SK-N-SH (cell line): ENCODE measurements around the gene KIF25. TPM values are rescaled to one million over a fixed set of nuclear protein-coding genes. Genes with fewer than 3 reads are reported as not detected.

Experiments used
- CTCF ChIA-PET: fragments of 300-600, 350-600 bp; formaldehyde crosslinking; extraction: SDS; loops from one replicate; lab custom pipeline; 2021; lab: Yijun Ruan, JAX
- POLR2A ChIA-PET: fragments of 350-600 bp; sonication (Branson Sonifier 250); formaldehyde crosslinking; extraction: SDS; loops from one replicate; lab custom pipeline; 2020; ENCODE audit warnings: antibody characterized with exemption, inconsistent platforms; lab: Yijun Ruan, JAX
- DNase-seq: peaks from one replicate; pipeline ENCODE4 v3.0.0; 2012
- H2AFZ ChIP-seq: fragments of 200-600 bp; sonication (generic); 2 replicates; pipeline ENCODE4 v1.8.1; 2016; ENCODE audit warnings: antibody characterized with exemption, mild to moderate bottlenecking, low read depth
- H3F3A ChIP-seq: fragments of 200-600 bp; sonication (generic); replicated peaks from 2 replicates; pipeline ENCODE3; 2016; ENCODE audit warnings: antibody characterized with exemption, mild to moderate bottlenecking; ENCODE audit not compliant: insufficient read depth
- H3K27ac ChIP-seq, 2 experiments: fragments of 200-500 bp in 1 of 2; fragments of 200-600 bp in 1 of 2; sonication (Bioruptor generic) in 1 of 2; sonication (generic), shearing (Covaris generic) in 1 of 2; 2 replicates each; pipeline versions ENCODE4 v1.5.1 to v1.6.1; 2014 to 2016; ENCODE audit warnings: low read depth in 2 of 2, inconsistent platforms in 1 of 2, low read length in 1 of 2, mild to moderate bottlenecking in 1 of 2, mixed read lengths in 1 of 2
- H3K27me3 ChIP-seq: fragments of 200-600 bp; sonication (generic), shearing (Covaris generic); 2 replicates; pipeline ENCODE4 v1.6.1; 2016; ENCODE audit warnings: mixed run types; ENCODE audit not compliant: insufficient read depth
- H3K36me3 ChIP-seq, 2 experiments: fragments of 200-500 bp in 1 of 2; fragments of 200-600 bp in 1 of 2; sonication (Bioruptor generic) in 1 of 2; sonication (generic) in 1 of 2; replicated peaks in 1 of 2; 2 replicates each; pipeline versions ENCODE3 to v1.5.1; 2014 to 2016; ENCODE audit warnings: low read length in 1 of 2, mild to moderate bottlenecking in 1 of 2; ENCODE audit not compliant: insufficient read depth in 2 of 2, control insufficient read depth in 1 of 2
- H3K4me1 ChIP-seq, 2 experiments: fragments of 200-500 bp in 1 of 2; fragments of 200-600 bp in 1 of 2; sonication (Bioruptor generic) in 1 of 2; sonication (generic), shearing (Covaris generic) in 1 of 2; 2 replicates each; pipeline versions ENCODE4 v1.5.1 to v1.6.1; 2014 to 2016; ENCODE audit warnings: low read depth in 1 of 2, low read length in 1 of 2, mixed run types in 1 of 2; ENCODE audit not compliant: insufficient read depth in 2 of 2, control insufficient read depth in 1 of 2
- H3K4me2 ChIP-seq: fragments of 200-600 bp; sonication (generic), shearing (Covaris generic); 2 replicates; pipeline ENCODE4 v1.6.1; 2017; ENCODE audit warnings: mixed run types
- H3K4me3 ChIP-seq, 2 experiments: fragments of 200-500 bp in 1 of 2; fragments of 200-600 bp in 1 of 2; sonication (Bioruptor generic) in 1 of 2; sonication (generic), shearing (Covaris generic) in 1 of 2; 2 replicates each; pipeline versions ENCODE4 v1.5.1 to v1.8.1; 2014 to 2016; ENCODE audit warnings: low read depth in 2 of 2, inconsistent platforms in 1 of 2, low read length in 1 of 2, mild to moderate bottlenecking in 1 of 2, mixed read lengths in 1 of 2, moderate library complexity in 1 of 2
- H3K79me2 ChIP-seq: fragments of 200-600 bp; sonication (generic); 2 replicates; pipeline ENCODE4 v1.8.1; 2017; ENCODE audit warnings: mild to moderate bottlenecking; ENCODE audit not compliant: insufficient read depth
- H3K9ac ChIP-seq: fragments of 200-600 bp; sonication (generic); 2 replicates; pipeline ENCODE4 v1.6.1; 2017; ENCODE audit warnings: mixed run types
- H3K9me2 ChIP-seq: fragments of 200-600 bp; sonication (generic); 2 replicates; pipeline ENCODE4 v1.6.1; 2017; ENCODE audit warnings: mixed run types
- H3K9me3 ChIP-seq: fragments of 200-600 bp; sonication (generic); 2 replicates; pipeline ENCODE4 v1.6.1; 2017; ENCODE audit warnings: mixed run types, mild to moderate bottlenecking, moderate library complexity
- H4K20me1 ChIP-seq: fragments of 200-600 bp; sonication (generic); 2 replicates; pipeline ENCODE4 v1.6.1; 2017; ENCODE audit warnings: mild to moderate bottlenecking, mixed run types; ENCODE audit not compliant: insufficient read depth
- EP300 ChIP-seq, 2 experiments: IDR thresholded peaks; 2 replicates each; pipeline versions ENCODE4 v1.4.0 to v1.6.1; 2012; ENCODE audit warnings: borderline replicate concordance in 1 of 2, low read depth in 1 of 2, low read length in 1 of 2
- EZH2phosphoT487 ChIP-seq: fragments of 200-600 bp; sonication (generic); IDR thresholded peaks from 2 replicates; pipeline ENCODE4 v1.6.1; 2017; ENCODE audit warnings: low read depth, mixed run types, mild to moderate bottlenecking, antibody characterized with exemption, moderate library complexity, borderline replicate concordance
- FOXJ3 ChIP-seq: sonication (generic); formaldehyde crosslinking; IDR thresholded peaks from 2 replicates; pipeline ENCODE4 v1.5.1; 2020; ENCODE audit warnings: mild to moderate bottlenecking, missing genetic modification reagents
- GABPA ChIP-seq: IDR thresholded peaks from 2 replicates; pipeline ENCODE4 v1.4.0; 2012; ENCODE audit warnings: low read depth, mild to moderate bottlenecking
- GATA2 ChIP-seq: sonication (generic); formaldehyde crosslinking; IDR thresholded peaks from 2 replicates; pipeline ENCODE4 v1.5.0; 2020; ENCODE audit warnings: mild to moderate bottlenecking, missing genetic modification reagents
- IRF3 ChIP-seq: fragments of 150-350 bp; IDR thresholded peaks from 2 replicates; pipeline ENCODE4 v1.6.1; 2016; ENCODE audit warnings: mild to moderate bottlenecking, low read depth, low read length
- MEF2A ChIP-seq: IDR thresholded peaks from 2 replicates; pipeline ENCODE4 v1.4.0; 2012; ENCODE audit warnings: low read depth, borderline replicate concordance
- NRF1 ChIP-seq: IDR thresholded peaks from 2 replicates; pipeline ENCODE4 v1.6.1; 2012; ENCODE audit warnings: low read depth, mild to moderate bottlenecking, low read length
- POLR2AphosphoS5 ChIP-seq: IDR thresholded peaks from 2 replicates; pipeline ENCODE4 v1.6.1; 2012; ENCODE audit warnings: low read depth, low read length
- RFX5 ChIP-seq: IDR thresholded peaks from 2 replicates; pipeline ENCODE4 v1.6.1; 2012; ENCODE audit warnings: mild to moderate bottlenecking, improper control_type of control experiment, low read length
- SIN3A ChIP-seq: IDR thresholded peaks from 2 replicates; pipeline ENCODE4 v1.6.1; 2012; ENCODE audit warnings: low read depth, mild to moderate bottlenecking, low read length, moderate library complexity, borderline replicate concordance
- SMC3 ChIP-seq: IDR thresholded peaks from 2 replicates; pipeline ENCODE4 v1.6.1; 2012; ENCODE audit warnings: low read depth, low read length, improper control_type of control experiment
- TCF12 ChIP-seq: IDR thresholded peaks from 2 replicates; pipeline ENCODE4 v1.4.0; 2012
- TEAD4 ChIP-seq: IDR thresholded peaks from 2 replicates; pipeline ENCODE4 v1.4.0; 2012; ENCODE audit warnings: mild to moderate bottlenecking, borderline replicate concordance; ENCODE audit not compliant: insufficient read depth
- USF2 ChIP-seq: fragments of 150-350 bp; IDR thresholded peaks from 2 replicates; pipeline ENCODE4 v1.6.1; 2017; ENCODE audit warnings: antibody characterized with exemption, low read length, low read depth, borderline replicate concordance
- WGBS: methylation state at CpG from one replicate; pipeline ENCODE4 v1.1.6; 2017; ENCODE audit warnings: low lambda C conversion rate; 5-methylcytosine and 5-hydroxymethylcytosine counted together
- polyA plus RNA-seq, 3 experiments: library from polyadenylated mRNA; depleted of rRNA; stranded (reverse); fragments of >200 nt; gene quantifications; 2 replicates each; pipeline ENCODE4 v1.2.3, GENCODE V29; 2012
- TF ChIP-seq, protein P1 (sequence below): IDR thresholded peaks from 2 replicates; pipeline ENCODE4 v1.4.0; 2012; ENCODE audit warnings: low read depth, borderline replicate concordance
- TF ChIP-seq, protein P2 (sequence below): IDR thresholded peaks from 2 replicates; pipeline ENCODE4; 2012
- TF ChIP-seq, protein P3 (sequence below): IDR thresholded peaks from 2 replicates; pipeline ENCODE4 v1.4.0; 2012; ENCODE audit warnings: low read depth

Gene KIF25
- polyA plus RNA-seq, 1 of the 3 experiments (the other 2 are of a cell fraction): not detected

- H3K4me2 ChIP-seq: no peak overlapping the region
- no peaks in the 10 kb centered on the region for H4K20me1 ChIP-seq
- H3K4me1 ChIP-seq: no peaks in the 10 kb centered on the region; a peak in 1 of 4 replicates
- H3F3A ChIP-seq: peaks cover 3% of the 10 kb centered on the region
- H3K9me2 ChIP-seq: no peaks in the 10 kb centered on the region
- DNase-seq: no peak
- no peaks in the 10 kb centered on the region for H3K27me3 ChIP-seq
- H3K9me3 ChIP-seq: peaks cover 11% of the 10 kb centered on the region; the same call in 1 of the 2 replicates
- no peak overlapping the region for H3K9ac ChIP-seq
- POLR2A ChIA-PET: no interaction called here
- no peak overlapping the region for H3K27ac ChIP-seq
- 54% methylated on average over 14 of the region's 14 CpGs for WGBS
- TF ChIP-seq, protein P1, sequence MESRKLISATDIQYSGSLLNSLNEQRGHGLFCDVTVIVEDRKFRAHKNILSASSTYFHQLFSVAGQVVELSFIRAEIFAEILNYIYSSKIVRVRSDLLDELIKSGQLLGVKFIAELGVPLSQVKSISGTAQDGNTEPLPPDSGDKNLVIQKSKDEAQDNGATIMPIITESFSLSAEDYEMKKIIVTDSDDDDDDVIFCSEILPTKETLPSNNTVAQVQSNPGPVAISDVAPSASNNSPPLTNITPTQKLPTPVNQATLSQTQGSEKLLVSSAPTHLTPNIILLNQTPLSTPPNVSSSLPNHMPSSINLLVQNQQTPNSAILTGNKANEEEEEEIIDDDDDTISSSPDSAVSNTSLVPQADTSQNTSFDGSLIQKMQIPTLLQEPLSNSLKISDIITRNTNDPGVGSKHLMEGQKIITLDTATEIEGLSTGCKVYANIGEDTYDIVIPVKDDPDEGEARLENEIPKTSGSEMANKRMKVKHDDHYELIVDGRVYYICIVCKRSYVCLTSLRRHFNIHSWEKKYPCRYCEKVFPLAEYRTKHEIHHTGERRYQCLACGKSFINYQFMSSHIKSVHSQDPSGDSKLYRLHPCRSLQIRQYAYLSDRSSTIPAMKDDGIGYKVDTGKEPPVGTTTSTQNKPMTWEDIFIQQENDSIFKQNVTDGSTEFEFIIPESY: no peak
- TF ChIP-seq FOXJ3 (CRISPR knock-in tag): no peak
- no peak for TF ChIP-seq TEAD4
- no peak for TF ChIP-seq EP300 (IDR thresholded peaks at IDR 0.05; ENCODE audit: borderline replicate concordance in 1 of 2, low read depth in 1 of 2, low read length in 1 of 2)
- no peak for TF ChIP-seq POLR2AphosphoS5
- TF ChIP-seq SIN3A: no peak
- TF ChIP-seq MEF2A: no peak
- no peak for TF ChIP-seq EZH2phosphoT487
- TF ChIP-seq, all 33 proteins: peak for 0
- Histone ChIP-seq H3K36me3 (no peaks in the 10 kb centered on the region), H3K4me3 (no peak overlapping the region), H3K79me2 (no peaks in the 10 kb centered on the region), H2AFZ (no peak overlapping the region)
- CTCF ChIA-PET: no interaction called here
Measured at GRCh38 chr6:168015482-168016175, 18.2 kb downstream of the KIF25 start.

DNA sequence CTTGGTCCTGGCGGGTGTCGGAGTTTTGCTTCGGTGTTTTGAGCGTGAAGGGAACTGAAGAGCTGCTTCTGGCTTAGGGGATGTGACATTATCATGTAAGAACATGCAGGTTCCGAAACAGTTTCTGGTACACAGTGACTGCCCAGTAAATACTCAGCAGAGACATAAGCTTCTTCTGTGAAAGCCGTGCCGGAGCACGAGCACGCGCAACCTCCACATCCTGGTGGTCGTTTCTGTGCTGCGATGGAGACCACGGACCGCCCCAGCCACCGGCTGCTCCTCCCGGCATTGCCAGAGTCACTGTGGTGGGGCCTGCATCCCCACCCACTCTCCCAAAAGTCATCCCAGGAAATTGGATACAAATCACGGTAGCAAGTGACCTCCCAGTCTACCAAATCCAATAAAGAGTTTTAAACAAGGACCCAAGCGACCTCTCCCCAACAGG, 18.7 kb downstream of the KIF25 start:
- no peak for DNase-seq
- 80% methylated on average over 18 of the region's 18 CpGs for WGBS
- TF ChIP-seq RFX5: no peak
- TF ChIP-seq GATA2 (CRISPR knock-in tag): no peak
- no peak for TF ChIP-seq POLR2AphosphoS5
- TF ChIP-seq GABPA: no peak
- TF ChIP-seq, protein P1: no peak
- TF ChIP-seq FOXJ3 (CRISPR knock-in tag): no peak
- TF ChIP-seq USF2: no peak
- no peak for TF ChIP-seq EP300 (IDR thresholded peaks at IDR 0.05; ENCODE audit: borderline replicate concordance in 1 of 2, low read depth in 1 of 2, low read length in 1 of 2)
- TF ChIP-seq, protein P2, sequence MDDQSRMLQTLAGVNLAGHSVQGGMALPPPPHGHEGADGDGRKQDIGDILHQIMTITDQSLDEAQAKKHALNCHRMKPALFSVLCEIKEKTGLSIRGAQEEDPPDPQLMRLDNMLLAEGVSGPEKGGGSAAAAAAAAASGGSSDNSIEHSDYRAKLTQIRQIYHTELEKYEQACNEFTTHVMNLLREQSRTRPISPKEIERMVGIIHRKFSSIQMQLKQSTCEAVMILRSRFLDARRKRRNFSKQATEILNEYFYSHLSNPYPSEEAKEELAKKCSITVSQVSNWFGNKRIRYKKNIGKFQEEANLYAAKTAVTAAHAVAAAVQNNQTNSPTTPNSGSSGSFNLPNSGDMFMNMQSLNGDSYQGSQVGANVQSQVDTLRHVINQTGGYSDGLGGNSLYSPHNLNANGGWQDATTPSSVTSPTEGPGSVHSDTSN: no peak
- no peak for TF ChIP-seq TCF12
- TF ChIP-seq, protein P3, sequence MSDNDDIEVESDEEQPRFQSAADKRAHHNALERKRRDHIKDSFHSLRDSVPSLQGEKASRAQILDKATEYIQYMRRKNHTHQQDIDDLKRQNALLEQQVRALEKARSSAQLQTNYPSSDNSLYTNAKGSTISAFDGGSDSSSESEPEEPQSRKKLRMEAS: no peak
- TF ChIP-seq SMC3: no peak
- TF ChIP-seq IRF3: no peak
- no peak for TF ChIP-seq NRF1

More for the DNA sequence above, 18.7 kb downstream of the KIF25 start:
- H3K4me3 ChIP-seq: no peak overlapping the region
- ChIA-PET CTCF (no interaction called here), POLR2A (no interaction called here)
- no peak overlapping the region for H2AFZ ChIP-seq
- no peaks in the 10 kb centered on the region for H3K79me2 ChIP-seq
- no peaks in the 10 kb centered on the region for H4K20me1 ChIP-seq
- no peaks in the 10 kb centered on the region for H3K9me2 ChIP-seq
- H3K4me2 ChIP-seq: no peak overlapping the region
- H3K36me3 ChIP-seq: no peaks in the 10 kb centered on the region
- no peak overlapping the region for H3K9ac ChIP-seq
- H3K27ac ChIP-seq: no peak overlapping the region
- peaks cover 6% of the 10 kb centered on the region; the same call in 1 of the 2 replicates for H3K9me3 ChIP-seq
- H3F3A ChIP-seq: peaks cover 3% of the 10 kb centered on the region
- H3K27me3 ChIP-seq: no peaks in the 10 kb centered on the region
- no peaks in the 10 kb centered on the region; a peak in 1 of 4 replicates for H3K4me1 ChIP-seq
